ENCODE measurements around the gene UBAP1.
"Not testable (repeated sequence)": the region's sequence is repeated elsewhere in the genome, so short reads cannot be mapped to it uniquely, and the experiment has no call there.

Gene UBAP1

GRCh38 chr9:34170237-34170991 is 8.4 kb upstream of the UBAP1 start:
- H3K9me3 Mint-ChIP-seq: no peaks in the 10 kb centered on the region

DNA sequence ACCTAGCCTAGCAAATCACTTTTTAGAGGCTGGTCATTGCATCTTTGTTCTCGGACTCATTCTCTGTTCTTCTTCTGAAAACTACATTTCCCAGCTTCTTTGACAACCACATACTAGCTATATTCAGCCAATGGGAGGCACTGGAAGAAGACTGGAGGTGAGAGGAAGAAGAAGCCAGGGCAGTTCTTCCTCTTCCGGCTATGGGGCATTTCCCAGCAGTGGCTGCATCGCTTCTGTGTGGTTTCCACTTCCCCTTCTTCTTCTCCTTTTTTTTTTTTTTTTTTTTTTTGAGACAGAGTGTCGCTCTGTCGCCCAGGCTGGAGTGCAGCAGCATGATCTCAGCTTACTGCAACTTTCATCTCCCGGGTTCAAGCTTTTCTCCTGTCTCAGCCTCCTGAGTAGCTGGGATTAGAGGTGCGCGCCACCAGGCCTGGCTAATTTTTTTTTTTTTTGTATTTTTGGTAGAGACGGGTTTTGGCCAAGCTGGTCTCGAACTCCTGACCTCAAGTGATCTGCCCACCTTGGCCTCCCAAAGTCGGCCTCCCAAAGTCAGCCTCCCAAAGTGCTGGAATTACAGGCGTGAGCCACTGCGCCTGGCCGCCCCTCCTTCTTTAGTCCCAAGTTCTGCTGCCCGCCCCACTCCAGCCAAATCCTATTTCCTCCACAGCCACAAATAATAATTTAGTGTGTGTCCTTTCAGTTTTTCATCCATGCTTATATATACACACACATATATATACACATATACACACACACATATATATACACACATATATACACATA is 6.9 kb upstream of the UBAP1 start:
- no peak for DNase-seq (ENCODE audit: low spot score in 2 of 2)
- Mint-ChIP-seq H3K27ac (peak overlapping the region; percentile 50), H3K9me3 (no peaks in the 10 kb centered on the region), H3K36me3 (no peaks in the 10 kb centered on the region), H3K4me3 (peak overlapping the region; percentile 46), H3K4me1 (peaks cover 16% of the 10 kb centered on the region)
- ATAC-seq: peak; percentile 71

More at GRCh38 chr9:34170237-34170991, 8.4 kb upstream of the UBAP1 start:
- peak overlapping the region; percentile 43 for H3K27ac Mint-ChIP-seq
- no peak for ATAC-seq
- H3K4me1 Mint-ChIP-seq: peaks cover 11% of the 10 kb centered on the region
- no peaks in the 10 kb centered on the region for H3K36me3 Mint-ChIP-seq
- DNase-seq (ENCODE audit: low spot score in 2 of 2): no peak
- no peak overlapping the region for H3K4me3 Mint-ChIP-seq

DNA sequence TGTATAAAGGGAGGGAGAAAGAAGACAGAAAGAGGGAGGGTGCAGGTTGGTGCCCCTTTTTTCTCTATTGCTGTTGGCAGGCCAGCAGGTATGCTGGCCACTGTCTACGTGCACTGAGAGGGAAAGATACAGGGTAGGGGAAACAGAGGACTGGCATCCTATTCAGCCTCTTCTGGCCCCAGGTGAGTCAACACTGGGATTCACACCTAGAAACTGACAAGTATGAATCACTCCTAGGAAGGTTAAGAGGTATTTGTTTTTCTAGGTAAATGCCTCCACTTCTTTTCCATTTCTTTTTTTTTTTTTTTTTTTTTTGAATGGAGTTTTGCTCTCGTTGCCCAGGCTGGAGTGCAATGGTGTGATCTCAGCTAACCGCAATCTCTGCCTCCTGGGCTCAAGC is 2.8 kb upstream of the UBAP1 start:
- peaks cover 15% of the 10 kb centered on the region for H3K36me3 Mint-ChIP-seq
- H3K27ac Mint-ChIP-seq: no peak overlapping the region
- no peak for ATAC-seq
- H3K9me3 Mint-ChIP-seq: no peaks in the 10 kb centered on the region
- H3K4me1 Mint-ChIP-seq: peaks cover 23% of the 10 kb centered on the region
- DNase-seq (ENCODE audit: low spot score in 2 of 2): no peak
- H3K4me3 Mint-ChIP-seq: no peak overlapping the region

GRCh38 chr9:34177593-34178435 is 1.0 kb upstream of the UBAP1 start:
- Mint-ChIP-seq H3K36me3 (peaks cover 31% of the 10 kb centered on the region), H3K4me3 (peak overlapping the region; percentile 87), H3K9me3 (no peaks in the 10 kb centered on the region), H3K27ac (peak overlapping the region; percentile 98), H3K4me1 (peaks cover 18% of the 10 kb centered on the region)
- no peak for DNase-seq (ENCODE audit: low spot score in 2 of 2)
- ATAC-seq: no peak

- DNase-seq (ENCODE audit: low spot score in 2 of 2): no peak
- H3K4me1 Mint-ChIP-seq: peaks cover 18% of the 10 kb centered on the region
- peaks cover 41% of the 10 kb centered on the region for H3K36me3 Mint-ChIP-seq
- H3K4me3 Mint-ChIP-seq: peak overlapping the region; percentile 87
- H3K9me3 Mint-ChIP-seq: no peaks in the 10 kb centered on the region
- H3K27ac Mint-ChIP-seq: peak overlapping the region; percentile 98
- peak; percentile 2 for ATAC-seq
These were observed 632 bp downstream of the UBAP1 start for GRCh38 chr9:34179213-34180136.

DNA sequence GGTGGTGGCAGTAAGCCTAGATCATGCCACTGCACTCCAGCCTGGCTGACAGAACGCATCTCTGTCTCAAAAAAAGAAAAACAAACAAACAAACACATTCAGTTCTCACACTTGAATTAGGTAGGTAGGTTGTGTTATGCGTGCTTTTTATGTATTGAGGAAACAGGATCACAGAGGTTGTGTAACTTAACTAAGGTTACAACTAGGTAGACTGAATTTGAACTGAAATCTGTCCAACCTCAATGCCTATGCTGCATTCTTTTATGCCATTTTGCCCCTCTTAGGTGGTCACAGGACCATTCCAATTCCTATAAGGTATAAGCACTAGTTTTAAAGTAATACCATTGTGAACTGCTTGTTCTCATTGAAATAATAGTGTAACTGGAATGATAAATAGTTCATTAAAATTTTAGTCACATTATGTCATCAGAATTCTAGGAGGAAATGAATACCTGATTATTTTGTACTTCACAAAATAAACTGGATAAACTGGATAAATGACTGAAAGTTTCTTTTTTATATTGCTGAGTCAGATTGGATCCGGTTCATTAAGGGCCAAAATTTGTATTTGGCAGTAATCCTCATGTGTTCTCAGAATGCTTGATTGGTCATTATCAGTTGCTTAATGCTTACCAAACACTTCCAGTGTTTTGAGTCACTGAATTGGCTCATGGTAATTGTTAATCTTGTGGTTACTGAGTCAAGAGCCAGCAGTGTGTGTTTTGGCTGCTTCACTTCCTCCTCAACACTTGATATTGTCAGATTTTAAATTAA is 7.1 kb downstream of the UBAP1 start:
- DNase-seq (ENCODE audit: low spot score in 2 of 2) (no peak), ATAC-seq (peak; percentile 100)
- Mint-ChIP-seq H3K4me1 (peaks cover 29% of the 10 kb centered on the region), H3K4me3 (peak overlapping the region; percentile 6), H3K9me3 (no peaks in the 10 kb centered on the region), H3K36me3 (peaks cover 72% of the 10 kb centered on the region), H3K27ac (peak overlapping the region; percentile 61)

DNA sequence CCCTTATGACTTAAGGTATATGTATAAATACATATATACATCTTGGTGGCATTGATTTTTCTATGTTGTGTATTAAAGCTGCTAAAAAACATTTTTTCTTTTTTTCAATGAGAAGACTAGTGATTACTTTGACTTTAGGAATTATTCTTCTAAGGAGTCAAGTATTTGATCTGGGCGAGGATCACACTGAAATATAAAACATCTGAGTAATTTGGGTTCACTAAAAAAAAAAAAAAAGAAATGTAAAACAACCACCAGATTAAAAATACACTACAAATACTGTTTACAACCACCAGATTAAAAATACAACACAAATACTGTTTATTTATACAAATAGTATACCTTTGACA is 9.0 kb downstream of the UBAP1 start:
- Mint-ChIP-seq H3K27ac (peak overlapping the region; percentile 61), H3K36me3 (peaks cover 54% of the 10 kb centered on the region), H3K4me3 (no peak overlapping the region), H3K9me3 (no peaks in the 10 kb centered on the region), H3K4me1 (peaks cover 35% of the 10 kb centered on the region)
- no peak for ATAC-seq
- DNase-seq (ENCODE audit: low spot score in 2 of 2): no peak

- peak overlapping the region; percentile 54 for H3K27ac Mint-ChIP-seq
These were observed 12.4 kb downstream of the UBAP1 start for GRCh38 chr9:34190996-34191892.

DNA sequence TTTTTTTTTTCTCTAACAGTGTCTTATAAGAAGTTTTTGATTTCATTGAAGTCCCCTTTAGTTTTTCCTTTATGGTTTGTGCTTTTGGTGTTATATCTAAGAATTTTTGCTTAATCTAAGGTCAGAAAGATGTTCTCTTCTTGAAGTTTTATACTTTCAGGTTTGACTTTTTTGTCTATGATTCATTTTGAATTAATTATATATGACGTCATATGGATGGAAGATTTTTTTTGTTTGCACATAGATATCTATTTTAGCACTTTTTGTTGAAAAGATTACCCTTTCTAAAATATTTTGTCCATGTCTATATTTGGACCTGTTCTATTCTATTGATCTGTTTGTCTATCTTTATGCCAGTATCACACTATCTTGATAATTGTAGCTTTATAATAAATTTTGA is 16.3 kb downstream of the UBAP1 start:
- H3K9me3 Mint-ChIP-seq: no peaks in the 10 kb centered on the region
- ATAC-seq (no peak), DNase-seq (ENCODE audit: low spot score in 2 of 2) (no peak)
- no peak overlapping the region for H3K27ac Mint-ChIP-seq
- peaks cover 70% of the 10 kb centered on the region for H3K4me1 Mint-ChIP-seq
- no peak overlapping the region for H3K4me3 Mint-ChIP-seq
- H3K36me3 Mint-ChIP-seq: peaks cover 51% of the 10 kb centered on the region

More at GRCh38 chr9:34190996-34191892, 12.4 kb downstream of the UBAP1 start:
- Mint-ChIP-seq H3K4me3 (no peak overlapping the region), H3K36me3 (peaks cover 58% of the 10 kb centered on the region), H3K4me1 (peaks cover 48% of the 10 kb centered on the region), H3K9me3 (no peaks in the 10 kb centered on the region)
- no peak for ATAC-seq
- no peak for DNase-seq (ENCODE audit: low spot score in 2 of 2)

DNA sequence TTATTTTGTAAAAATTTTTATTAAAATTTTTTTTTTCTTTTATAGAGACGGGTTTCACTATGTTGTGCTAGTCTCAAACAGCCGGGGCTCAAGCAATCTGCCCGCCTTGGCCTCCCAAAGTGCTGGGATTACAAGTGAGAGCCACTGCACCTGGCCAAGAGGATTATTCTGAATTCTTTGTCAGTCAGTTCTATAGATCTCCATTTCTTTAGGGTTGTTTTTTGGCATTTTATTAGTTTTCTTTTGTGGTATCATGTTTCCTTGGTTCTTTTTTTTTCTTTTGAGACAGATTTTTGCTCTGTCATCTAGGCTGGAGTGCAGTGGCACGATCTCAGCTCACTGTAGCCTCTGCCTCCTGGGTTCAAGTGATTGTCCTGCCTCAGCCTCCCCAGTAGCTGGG is 18.4 kb downstream of the UBAP1 start:
- not testable (repeated sequence) for H3K9me3 Mint-ChIP-seq; DNase-seq (ENCODE audit: low spot score in 2 of 2); ATAC-seq; H3K4me3 Mint-ChIP-seq
- peaks cover 61% of the 10 kb centered on the region for H3K36me3 Mint-ChIP-seq
- peak overlapping the region; percentile 74 for H3K27ac Mint-ChIP-seq
- H3K4me1 Mint-ChIP-seq: peaks cover 67% of the 10 kb centered on the region

DNA sequence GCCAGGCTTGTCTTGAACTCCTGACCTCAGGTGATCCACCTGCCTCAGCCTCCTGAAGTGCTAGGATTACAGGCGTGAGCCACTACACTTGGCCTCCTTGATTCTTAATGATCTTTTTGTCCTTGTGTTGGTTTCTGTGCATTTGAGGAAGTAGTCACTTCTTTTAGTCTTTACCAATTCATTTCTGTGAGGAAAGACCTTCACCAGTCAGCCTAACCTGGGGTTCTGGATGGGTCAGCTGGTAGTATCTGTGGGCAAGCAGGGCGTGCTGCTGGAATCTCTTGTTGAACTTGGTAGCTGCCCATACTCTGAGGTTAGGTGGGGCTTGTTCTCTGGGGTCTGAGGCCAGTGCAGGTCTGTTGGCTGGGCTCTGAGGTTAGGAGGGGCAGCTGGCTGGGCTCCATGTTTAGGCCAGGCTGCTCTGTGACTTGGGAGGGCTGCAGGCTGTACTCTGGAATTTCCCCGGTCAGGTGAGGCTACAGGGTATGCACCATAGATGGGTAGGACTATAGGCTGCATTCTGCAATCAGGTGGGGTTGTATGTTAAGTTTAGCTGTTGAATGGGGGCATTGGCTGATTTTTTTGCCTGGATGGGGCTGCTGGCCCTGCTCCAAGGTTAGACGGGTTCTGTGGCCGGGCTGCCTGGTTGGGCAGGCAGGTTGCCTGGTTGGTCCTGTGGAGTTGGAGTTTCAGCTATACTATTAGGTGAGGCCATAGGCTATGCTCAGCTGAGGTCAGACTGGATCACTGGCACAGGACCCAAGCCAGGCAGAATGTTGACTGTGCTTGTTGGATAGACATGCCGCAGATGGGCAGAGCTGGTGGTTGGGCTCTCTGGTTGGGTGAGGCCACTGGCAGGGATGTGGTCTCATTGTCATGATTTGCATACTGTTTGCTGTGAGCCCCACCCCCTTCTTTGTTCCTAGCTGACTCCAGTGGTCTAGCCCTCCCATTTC is 19.2 kb downstream of the UBAP1 start:
- peaks cover 63% of the 10 kb centered on the region for H3K36me3 Mint-ChIP-seq
- DNase-seq (ENCODE audit: low spot score in 2 of 2) (no peak), ATAC-seq (peak; percentile 56)
- H3K27ac Mint-ChIP-seq: peak overlapping the region; percentile 74
- no peak overlapping the region for H3K4me3 Mint-ChIP-seq
- H3K9me3 Mint-ChIP-seq: no peaks in the 10 kb centered on the region
- H3K4me1 Mint-ChIP-seq: peaks cover 62% of the 10 kb centered on the region

- peaks cover 62% of the 10 kb centered on the region for H3K36me3 Mint-ChIP-seq
- ATAC-seq: no peak
- H3K4me1 Mint-ChIP-seq: peaks cover 47% of the 10 kb centered on the region
- H3K4me3 Mint-ChIP-seq: no peak overlapping the region
- DNase-seq (ENCODE audit: low spot score in 2 of 2): no peak
- H3K27ac Mint-ChIP-seq: no peak overlapping the region
- H3K9me3 Mint-ChIP-seq: no peaks in the 10 kb centered on the region
These were observed 21.2 kb downstream of the UBAP1 start for GRCh38 chr9:34200092-34200491.

All from stimulated activated effector memory CD8-positive, alpha-beta T cell treated with anti-CD3 and anti-CD28 coated beads, Interleukin-12 subunit alpha, Interleukin-12 subunit beta, amount 100 ng/mL, for 72 hours (primary cell).